Adrenal gland (tissue), 12 donors: ENCODE results near the gene SLC2A4. TPM values are rescaled to one million over a fixed set of nuclear protein-coding genes. Genes with fewer than 3 reads are reported as not detected.

Source experiments
- DNase-seq, 7 donors: peaks; one replicate each; pipeline ENCODE4 v3.0.0-alpha.2; 2019 to 2020
- H3K27ac ChIP-seq, 5 donors: fragments of 200-600 bp; sonication (generic) in 4 of 5; 1 replicate in 3 of 5; 2 replicates in 2 of 5; pipeline versions ENCODE4 v1.5.1 to v1.8.0; 2016 to 2020; ENCODE audit warnings: mild to moderate bottlenecking in 1 of 5
- H3K27me3 ChIP-seq: fragments of 200-600 bp; 2 replicates; pipeline ENCODE4 v1.8.0; 2021
- H3K36me3 ChIP-seq, 2 donors: fragments of 200-600 bp; replicated peaks in 1 of 2; 1 replicate in 1 of 2; 2 replicates in 1 of 2; pipeline versions ENCODE4 v1.5.1 to v1.8.0; 2018 to 2022
- H3K4me1 ChIP-seq, 2 donors: fragments of 200-600 bp; replicated peaks in 1 of 2; 1 replicate in 1 of 2; 2 replicates in 1 of 2; pipeline versions ENCODE4 v1.5.1 to v1.8.0; 2018 to 2021
- H3K4me3 ChIP-seq, 4 donors: fragments of 200-600 bp; sonication (generic) in 3 of 4; one replicate each; pipeline ENCODE4 v1.5.1; 2016 to 2018
- H3K9me3 ChIP-seq, 3 donors: fragments of 200-600 bp; sonication (generic) in 1 of 3; replicated peaks in 1 of 3; 1 replicate in 2 of 3; 2 replicates in 1 of 3; pipeline versions ENCODE4 v1.5.1 to v1.8.0; 2016 to 2021
- CTCF ChIP-seq, 6 experiments: fragments of 450-650 bp in 4 of 6; fragments of 200-600 bp in 2 of 6; sonication (generic) in 1 of 6; IDR thresholded peaks; 1 replicate in 5 of 6; 2 replicates in 1 of 6; pipeline versions ENCODE4 v1.5.1 to v1.8.0; 2016 to 2021; ENCODE audit warnings: antibody characterized with exemption in 6 of 6, mild to moderate bottlenecking in 2 of 6, moderate library complexity in 1 of 6
- POLR2A ChIP-seq, 2 donors: fragments of 450-650 bp; IDR thresholded peaks; one replicate each; pipeline ENCODE4 v1.6.1; 2017; ENCODE audit warnings: antibody characterized with exemption in 2 of 2, mild to moderate bottlenecking in 2 of 2, moderate library complexity in 1 of 2
- WGBS, 4 donors: extraction: QIAGEN DNeasy Blood & Tissue Kit in 2 of 4; methylation state at CpG; one replicate each; pipeline versions ENCODE4 v1.1.5 to v1.1.7; 2013 to 2017; 5-methylcytosine and 5-hydroxymethylcytosine counted together
- intact Hi-C, 2 donors: fragments of 100-400 bp; cut with DNase I; formaldehyde crosslinking; loops; one replicate each; pipeline versions ENCODE4 v1.14.1 to v1.15.0; 2022 to 2023
- polyA plus RNA-seq, 3 donors: library from polyadenylated mRNA; stranded (reverse); fragments of 200-250 nt in 2 of 3; fragments of 350-450 nt in 1 of 3; fragmentation: Illumina TruSeq in 1 of 3; extraction: RNeasy Lipid Tissue Mini Kit (QIAGEN cat#74804) in 1 of 3; gene quantifications; one replicate each; pipeline ENCODE4 v1.2.3, GENCODE V29; 2013 to 2014
- total RNA-seq, 9 donors: library from RNA; depleted of rRNA in 4 of 9; stranded (reverse); fragments of >200 nt in 4 of 9; fragments of 120-200 nt in 1 of 9; fragmentation: NEBNext Ultra II Directional in 1 of 9; extraction: Animal tissue kit (Norgen Biotek cat#: 25700) in 1 of 9; gene quantifications; one replicate each; pipeline versions ENCODE4 v1.1.0 to v1.2.4, GENCODE V29; 2013 to 2023
- donor health status: healthy with polysubstance abuse.
- donor health status: Bipolar disorder and iron deficiency.
- donor health status: DM: yes; HTN: yes; CAD: no.
- donor health status: DM: no; HTN: no; CAD: no.
- donor health status: DM: no; HTN: no; CAD: no.
- donor health status: DM: yes; HTN: yes; CAD: no.

The SLC2A4 gene
- total and polyA plus RNA-seq, 12 donors, result 0.75 to 30.0 (median 6.7) TPM

GRCh38 chr17:7250695-7251627, 30.6 kb upstream of the SLC2A4 start:
- no peaks in the 10 kb centered on the region for H3K9me3 ChIP-seq
- peaks cover 31 to 39% of the 10 kb centered on the region in 2 donors for H3K4me1 ChIP-seq
- TF ChIP-seq CTCF (IDR thresholded peaks at IDR 0.05) (no peak), POLR2A (IDR thresholded peaks at IDR 0.05) (peak in 1 of 2 donors; percentile 8)
- WGBS, 4 donors, result 0 to 2% (median 1%) methylated on average over 6 to 55 of the region's 55 CpGs
- peak in 4 of 7 donors; percentile 35 to 48 (median 45) for DNase-seq
- peaks cover 0 to 34% of the 10 kb centered on the region in 2 donors for H3K36me3 ChIP-seq
- intact Hi-C loops, result no loop called here
- H3K4me3 ChIP-seq, result peak overlapping the region; percentile 64 to 92 (median 90)
- H3K27me3 ChIP-seq, result no peaks in the 10 kb centered on the region
- H3K27ac ChIP-seq, result peak overlapping the region; percentile 93 to 100 (median 99)

- peaks cover 31 to 39% of the 10 kb centered on the region in 2 donors for H3K4me1 ChIP-seq
- DNase-seq, result peak; percentile 98 to 100 (median 99)
- no peaks in the 10 kb centered on the region for H3K27me3 ChIP-seq
- H3K4me3 ChIP-seq, result peak within 1 kb of the TSS; percentile 87 to 92 (median 90)
- WGBS, 4 donors, result 0 to 3% (median 1%) methylated on average over 14 to 38 of the region's 41 CpGs
- peaks cover 0 to 34% of the 10 kb centered on the region in 2 donors for H3K36me3 ChIP-seq
- TF ChIP-seq POLR2A (IDR thresholded peaks at IDR 0.05), result peak in 1 of 2 donors; percentile 75
- TF ChIP-seq CTCF (IDR thresholded peaks at IDR 0.05), result no peak
- H3K9me3 ChIP-seq, result no peaks in the 10 kb centered on the region
- peak within 1 kb of the TSS; percentile 93 to 100 (median 99) for H3K27ac ChIP-seq
- intact Hi-C loops, result no loop called here
These were observed 29.8 kb upstream of the SLC2A4 start, which contains the start of gene CTDNEP1 for GRCh38 chr17:7251661-7252175. TSS of gene CTDNEP1 (minus strand) at chr17:7251734. CDS start at chr17:7251296, 438 bp downstream.

- Histone ChIP-seq H3K27me3 (no peaks in the 10 kb centered on the region), H3K4me3 (peak within 1 kb of the TSS; percentile 87 to 92 (median 90)), H3K4me1 (peaks cover 31 to 39% of the 10 kb centered on the region in 2 donors), H3K36me3 (peaks cover 0 to 36% of the 10 kb centered on the region in 2 donors), H3K9me3 (no peaks in the 10 kb centered on the region), H3K27ac (peak within 1 kb of the TSS; percentile 93 to 100 (median 99))
- DNase-seq, result peak; percentile 94 to 98 (median 97)
- intact Hi-C loops, result no loop called here
- TF ChIP-seq POLR2A (IDR thresholded peaks at IDR 0.05) (peak; percentile 26 to 64), CTCF (IDR thresholded peaks at IDR 0.05) (peak in 2 of 6 experiments; percentile 13 to 31)
- WGBS, 4 donors, result 1 to 5% (median 2%) methylated on average over 16 to 55 of the region's 55 CpGs
These were observed 29.1 kb upstream of the SLC2A4 start, which contains the start of gene ELP5 for GRCh38 chr17:7252176-7253043. TSS of gene ELP5 (plus strand) at chr17:7252215. CDS start at chr17:7252551, 336 bp downstream.
